ENCODE measurements around the gene COPA.

The COPA gene

DNA sequence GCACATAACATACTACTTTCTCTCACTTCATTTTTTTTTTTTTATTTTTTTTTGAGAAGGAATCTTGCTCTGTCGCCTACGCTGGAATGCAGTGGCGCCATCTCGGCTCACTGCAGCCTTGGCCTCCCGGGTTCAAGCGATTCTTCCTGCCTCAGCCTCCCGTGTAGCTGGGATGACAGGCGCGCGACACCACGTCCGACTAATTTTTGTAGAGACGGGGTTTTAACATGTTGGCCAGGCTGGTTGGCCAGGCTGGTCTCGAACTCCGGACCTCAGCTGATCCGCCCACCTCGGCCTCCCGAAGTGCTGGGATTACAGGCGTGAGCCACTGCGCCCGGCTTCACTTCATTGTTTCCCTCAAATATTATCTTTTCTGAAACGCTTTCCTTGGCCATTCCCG, 57.5 kb downstream of the COPA start:
- Histone ChIP-seq H3K27me3 (ENCODE audit: insufficient read depth, low read length, poor library complexity, severe bottlenecking) (no peaks in the 10 kb centered on the region), H2AFZ (ENCODE audit: low read length) (peak overlapping the region; percentile 8; the same call in 1 of the 2 replicates), H4K20me1 (ENCODE audit: insufficient read depth, low read length, poor library complexity, severe bottlenecking) (no peaks in the 10 kb centered on the region), H3K4me1 (ENCODE audit: insufficient read depth, low read length, poor library complexity, severe bottlenecking) (no peaks in the 10 kb centered on the region), H3K4me3 (ENCODE audit: low read length, poor library complexity, severe bottlenecking) (peak overlapping the region; percentile 84), H3K79me2 (ENCODE audit: insufficient read depth, low read length) (peaks cover 17% of the 10 kb centered on the region; the same call in 1 of the 2 replicates), H3K9me2 (replicated peaks; ENCODE audit: low read depth, low read length) (no peaks in the 10 kb centered on the region), H3F3A (ENCODE audit: low read depth) (no peaks in the 10 kb centered on the region), H3K9me3 (ENCODE audit: insufficient read depth, low read depth, low read length) (no peaks in the 10 kb centered on the region), H3K4me2 (ENCODE audit: low read depth, low read length, poor library complexity, severe bottlenecking) (peak overlapping the region; percentile 86), H3K36me3 (ENCODE audit: insufficient read depth, low read length) (peaks cover 23% of the 10 kb centered on the region), H3K9ac (ENCODE audit: low read depth, low read length, poor library complexity, severe bottlenecking) (no peak overlapping the region)
- no peak for TF ChIP-seq EZH2phosphoT487 (IDR thresholded peaks at IDR 0.05; ENCODE audit: borderline replicate concordance)
- TF ChIP-seq, protein P1, sequence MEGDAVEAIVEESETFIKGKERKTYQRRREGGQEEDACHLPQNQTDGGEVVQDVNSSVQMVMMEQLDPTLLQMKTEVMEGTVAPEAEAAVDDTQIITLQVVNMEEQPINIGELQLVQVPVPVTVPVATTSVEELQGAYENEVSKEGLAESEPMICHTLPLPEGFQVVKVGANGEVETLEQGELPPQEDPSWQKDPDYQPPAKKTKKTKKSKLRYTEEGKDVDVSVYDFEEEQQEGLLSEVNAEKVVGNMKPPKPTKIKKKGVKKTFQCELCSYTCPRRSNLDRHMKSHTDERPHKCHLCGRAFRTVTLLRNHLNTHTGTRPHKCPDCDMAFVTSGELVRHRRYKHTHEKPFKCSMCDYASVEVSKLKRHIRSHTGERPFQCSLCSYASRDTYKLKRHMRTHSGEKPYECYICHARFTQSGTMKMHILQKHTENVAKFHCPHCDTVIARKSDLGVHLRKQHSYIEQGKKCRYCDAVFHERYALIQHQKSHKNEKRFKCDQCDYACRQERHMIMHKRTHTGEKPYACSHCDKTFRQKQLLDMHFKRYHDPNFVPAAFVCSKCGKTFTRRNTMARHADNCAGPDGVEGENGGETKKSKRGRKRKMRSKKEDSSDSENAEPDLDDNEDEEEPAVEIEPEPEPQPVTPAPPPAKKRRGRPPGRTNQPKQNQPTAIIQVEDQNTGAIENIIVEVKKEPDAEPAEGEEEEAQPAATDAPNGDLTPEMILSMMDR (conservative IDR thresholded peaks at IDR 0.05; ENCODE audit: low read length), result no peak

DNA sequence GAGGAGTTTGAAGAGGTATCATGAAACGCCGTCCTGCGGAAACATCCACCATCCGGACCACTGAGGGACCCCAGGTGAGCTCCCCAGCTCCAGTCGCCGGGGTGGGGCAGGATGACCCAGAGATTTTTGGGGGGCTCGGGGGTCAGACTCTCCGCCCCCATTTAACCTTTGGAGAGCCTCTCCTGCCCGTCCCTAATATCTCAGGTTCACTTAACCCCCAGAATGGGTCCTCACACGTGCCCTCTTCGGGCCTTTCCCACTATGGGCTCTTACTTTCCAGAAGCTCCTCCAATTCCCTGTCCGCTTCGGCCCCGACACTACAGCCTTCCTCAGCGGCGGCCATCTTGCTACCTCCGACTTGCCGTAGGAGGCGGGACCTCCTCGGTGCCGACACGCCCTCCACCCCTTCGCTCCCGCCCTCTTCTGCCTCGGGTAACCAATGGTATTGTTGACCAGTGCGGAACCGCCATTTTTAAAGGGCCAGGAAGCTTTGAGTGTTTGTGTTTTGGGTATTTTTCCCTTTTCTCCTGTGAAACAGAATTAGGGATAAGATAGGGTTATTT, 58.2 kb downstream of the COPA start, which contains the start of gene PEX19:
PEX19 (minus strand) TSS at position 352 of the 563 bp plus-strand sequence; CDS start at position 343, 9 bp downstream.
- Histone ChIP-seq H3K4me1 (ENCODE audit: insufficient read depth, low read length, poor library complexity, severe bottlenecking) (no peaks in the 10 kb centered on the region), H3K4me2 (ENCODE audit: low read depth, low read length, poor library complexity, severe bottlenecking) (peak within 1 kb of the TSS; percentile 86), H3K9me2 (replicated peaks; ENCODE audit: low read depth, low read length) (no peaks in the 10 kb centered on the region), H3K79me2 (ENCODE audit: insufficient read depth, low read length) (peaks cover 17% of the 10 kb centered on the region; the same call in 1 of the 2 replicates), H3K36me3 (ENCODE audit: insufficient read depth, low read length) (peaks cover 22% of the 10 kb centered on the region), H3K9ac (ENCODE audit: low read depth, low read length, poor library complexity, severe bottlenecking) (peak within 1 kb of the TSS; percentile 86), H4K20me1 (ENCODE audit: insufficient read depth, low read length, poor library complexity, severe bottlenecking) (no peaks in the 10 kb centered on the region), H3K9me3 (ENCODE audit: insufficient read depth, low read depth, low read length) (no peaks in the 10 kb centered on the region), H3K4me3 (ENCODE audit: low read length, poor library complexity, severe bottlenecking) (peak within 1 kb of the TSS; percentile 84), H2AFZ (ENCODE audit: low read length) (peak within 1 kb of the TSS; percentile 75), H3K27me3 (ENCODE audit: insufficient read depth, low read length, poor library complexity, severe bottlenecking) (no peaks in the 10 kb centered on the region), H3F3A (ENCODE audit: low read depth) (no peaks in the 10 kb centered on the region)
- TF ChIP-seq EZH2phosphoT487 (IDR thresholded peaks at IDR 0.05; ENCODE audit: borderline replicate concordance), result no peak
- TF ChIP-seq, protein P1 (conservative IDR thresholded peaks at IDR 0.05; ENCODE audit: low read length), result no peak

DNA sequence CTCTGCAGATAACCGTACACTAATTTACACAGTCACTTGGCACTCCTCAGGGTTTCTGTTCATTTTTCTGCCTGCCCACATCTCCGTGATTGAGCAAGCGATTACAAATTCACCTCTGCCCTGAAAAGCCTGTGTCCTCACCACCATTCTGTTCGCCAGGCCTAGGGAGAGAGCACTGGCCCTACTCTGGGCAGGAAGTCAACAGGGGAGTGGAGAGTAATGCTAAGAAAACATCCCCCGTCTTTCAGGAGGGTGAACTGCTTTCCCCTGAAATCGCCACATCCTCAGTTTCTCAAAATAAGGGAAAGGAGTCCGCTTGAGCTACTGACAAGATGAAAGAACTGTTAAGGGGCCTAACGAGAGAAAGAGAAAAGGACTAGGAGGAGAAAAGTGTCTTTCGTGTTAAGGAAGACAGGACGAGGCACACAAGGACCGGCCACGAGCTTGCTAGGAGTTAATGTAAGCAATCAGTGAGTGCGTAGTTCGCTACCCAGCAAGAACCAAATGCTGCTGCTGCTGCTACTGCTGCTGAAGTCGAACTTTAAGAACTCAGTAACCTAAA, 58.7 kb downstream of the COPA start:
- no peaks in the 10 kb centered on the region for H3K9me3 ChIP-seq (ENCODE audit: insufficient read depth, low read depth, low read length)
- H3K4me1 ChIP-seq (ENCODE audit: insufficient read depth, low read length, poor library complexity, severe bottlenecking), result no peaks in the 10 kb centered on the region
- H3K27me3 ChIP-seq (ENCODE audit: insufficient read depth, low read length, poor library complexity, severe bottlenecking), result no peaks in the 10 kb centered on the region
- H3K4me3 ChIP-seq (ENCODE audit: low read length, poor library complexity, severe bottlenecking), result peak overlapping the region; percentile 84
- H3K36me3 ChIP-seq (ENCODE audit: insufficient read depth, low read length), result peaks cover 22% of the 10 kb centered on the region; the same call in 1 of the 2 replicates
- peak overlapping the region; percentile 75 for H2AFZ ChIP-seq (ENCODE audit: low read length)
- peaks cover 17% of the 10 kb centered on the region; the same call in 1 of the 2 replicates for H3K79me2 ChIP-seq (ENCODE audit: insufficient read depth, low read length)
- no peaks in the 10 kb centered on the region for H3K9me2 ChIP-seq (replicated peaks; ENCODE audit: low read depth, low read length)
- no peak for TF ChIP-seq EZH2phosphoT487 (IDR thresholded peaks at IDR 0.05; ENCODE audit: borderline replicate concordance)
- TF ChIP-seq, protein P1 (conservative IDR thresholded peaks at IDR 0.05; ENCODE audit: low read length), result no peak
- no peaks in the 10 kb centered on the region for H4K20me1 ChIP-seq (ENCODE audit: insufficient read depth, low read length, poor library complexity, severe bottlenecking)
- peak overlapping the region; percentile 86 for H3K9ac ChIP-seq (ENCODE audit: low read depth, low read length, poor library complexity, severe bottlenecking)
- H3F3A ChIP-seq (ENCODE audit: low read depth), result no peaks in the 10 kb centered on the region
- H3K4me2 ChIP-seq (ENCODE audit: low read depth, low read length, poor library complexity, severe bottlenecking), result peak overlapping the region; percentile 86
